ENCODE results near the gene B4GALNT4.
A peak's percentile ranks its signal among the peaks of the same experiment; 100 is the strongest.
"Not testable (repeated sequence)": the region's sequence is repeated elsewhere in the genome, so short reads cannot be mapped to it uniquely, and the experiment has no call there.

B4GALNT4 gene

GRCh38 chr11:409008-409599 lies 39.8 kb downstream of the B4GALNT4 start:
- no peak for DNase-seq

GRCh38 chr11:409600-410483 lies 40.5 kb downstream of the B4GALNT4 start:
- DNase-seq = no peak

- not testable (repeated sequence) for DNase-seq
Measured at GRCh38 chr11:410711-411110, 41.4 kb downstream of the B4GALNT4 start.

- not testable (repeated sequence) for DNase-seq
Measured at GRCh38 chr11:411520-411919, 42.2 kb downstream of the B4GALNT4 start.

GRCh38 chr11:412641-413119 lies 43.4 kb downstream of the B4GALNT4 start:
- DNase-seq = no peak

- peak; percentile 74 for DNase-seq
Measured at GRCh38 chr11:413120-414081, 44.1 kb downstream of the B4GALNT4 start.

- no peak for DNase-seq
Measured at GRCh38 chr11:414318-414857, 45.1 kb downstream of the B4GALNT4 start.

GRCh38 chr11:415640-416041 lies 46.3 kb downstream of the B4GALNT4 start:
- no peak for DNase-seq

- no peak for DNase-seq
Measured at GRCh38 chr11:416051-416756, 46.9 kb downstream of the B4GALNT4 start.

GRCh38 chr11:416757-417621 lies 47.7 kb downstream of the B4GALNT4 start:
- peak; percentile 70 for DNase-seq

GRCh38 chr11:417652-418342 lies 48.5 kb downstream of the B4GALNT4 start:
- DNase-seq = no peak

GRCh38 chr11:418343-419247 lies 49.3 kb downstream of the B4GALNT4 start:
- no peak for DNase-seq

- DNase-seq = no peak
Measured at GRCh38 chr11:419248-420005, 50.1 kb downstream of the B4GALNT4 start.

GRCh38 chr11:420054-420910 lies 51.0 kb downstream of the B4GALNT4 start:
- DNase-seq = no peak

- DNase-seq = no peak
Measured at GRCh38 chr11:420911-421321, 51.6 kb downstream of the B4GALNT4 start.

- DNase-seq = peak; percentile 37
Measured at GRCh38 chr11:422249-422656, 53.0 kb downstream of the B4GALNT4 start.

- no peak for DNase-seq
Measured at GRCh38 chr11:424232-424631, 54.9 kb downstream of the B4GALNT4 start.
